ENCODE measurements around the gene ZNF473.
"Not testable (repeated sequence)": the region's sequence is repeated elsewhere in the genome, so short reads cannot be mapped to it uniquely, and the experiment has no call there.

DNA sequence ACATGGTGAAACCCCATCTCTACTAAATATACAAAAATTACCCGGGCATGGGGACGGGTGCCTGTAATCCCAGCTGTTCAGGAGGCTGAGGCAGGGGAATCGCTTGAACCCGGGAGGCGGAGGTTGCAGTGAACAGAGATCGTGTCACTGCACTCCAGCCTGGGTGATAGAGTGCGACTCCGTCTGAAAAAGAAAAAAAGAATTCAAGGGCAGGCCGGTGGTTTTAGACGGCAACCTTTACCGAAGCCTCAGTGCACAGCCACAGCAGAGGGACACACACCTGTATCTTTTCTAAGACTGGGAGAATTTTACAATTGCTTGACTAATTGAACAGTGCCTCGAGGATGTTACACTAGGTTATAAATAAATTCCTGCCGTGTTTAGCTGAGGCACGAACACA is 73.9 kb downstream of the ZNF473 start:
- TF ChIP-seq, protein P1, sequence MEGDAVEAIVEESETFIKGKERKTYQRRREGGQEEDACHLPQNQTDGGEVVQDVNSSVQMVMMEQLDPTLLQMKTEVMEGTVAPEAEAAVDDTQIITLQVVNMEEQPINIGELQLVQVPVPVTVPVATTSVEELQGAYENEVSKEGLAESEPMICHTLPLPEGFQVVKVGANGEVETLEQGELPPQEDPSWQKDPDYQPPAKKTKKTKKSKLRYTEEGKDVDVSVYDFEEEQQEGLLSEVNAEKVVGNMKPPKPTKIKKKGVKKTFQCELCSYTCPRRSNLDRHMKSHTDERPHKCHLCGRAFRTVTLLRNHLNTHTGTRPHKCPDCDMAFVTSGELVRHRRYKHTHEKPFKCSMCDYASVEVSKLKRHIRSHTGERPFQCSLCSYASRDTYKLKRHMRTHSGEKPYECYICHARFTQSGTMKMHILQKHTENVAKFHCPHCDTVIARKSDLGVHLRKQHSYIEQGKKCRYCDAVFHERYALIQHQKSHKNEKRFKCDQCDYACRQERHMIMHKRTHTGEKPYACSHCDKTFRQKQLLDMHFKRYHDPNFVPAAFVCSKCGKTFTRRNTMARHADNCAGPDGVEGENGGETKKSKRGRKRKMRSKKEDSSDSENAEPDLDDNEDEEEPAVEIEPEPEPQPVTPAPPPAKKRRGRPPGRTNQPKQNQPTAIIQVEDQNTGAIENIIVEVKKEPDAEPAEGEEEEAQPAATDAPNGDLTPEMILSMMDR (IDR thresholded peaks at IDR 0.05; ENCODE audit: low read depth, low read length): not testable (repeated sequence)
- not testable (repeated sequence) for TF ChIP-seq EZH2phosphoT487 (IDR thresholded peaks at IDR 0.05; ENCODE audit: low read depth)

Measured in OCI-LY3 (cell line).